ENCODE data around the gene FKBP11.

DNA sequence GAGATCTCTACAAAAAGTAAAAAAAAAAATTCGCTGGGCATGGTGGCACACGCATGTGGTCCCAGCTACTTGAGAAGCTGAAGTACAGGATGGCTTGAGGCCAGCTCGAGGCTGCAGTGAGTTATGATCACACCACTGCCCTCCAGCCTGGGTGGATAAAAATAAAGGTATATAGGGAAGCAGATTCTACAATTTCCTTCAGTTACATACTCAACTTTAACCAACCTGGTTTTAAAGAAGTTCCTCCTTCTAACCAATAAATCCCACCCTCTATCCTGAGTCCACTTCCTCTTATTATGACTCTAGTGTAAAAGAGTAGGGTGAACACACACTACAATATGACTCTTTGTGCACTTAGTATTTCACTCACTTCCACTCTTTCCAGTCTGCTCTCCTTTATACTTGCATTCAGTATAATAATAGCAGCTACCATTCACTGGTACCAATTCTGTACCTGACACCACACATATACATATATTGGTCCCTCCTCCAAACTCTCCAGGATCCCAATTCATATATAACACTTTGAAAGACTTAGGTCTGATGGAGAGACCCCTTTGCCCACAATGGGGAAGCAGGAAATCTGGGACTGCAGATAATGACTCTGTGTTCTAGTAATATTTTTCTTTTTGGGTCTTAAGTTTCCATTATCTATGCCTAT is 29.7 kb upstream of the FKBP11 start:
- TF ChIP-seq EGR1 (IDR thresholded peaks at IDR 0.05; ENCODE audit: borderline replicate concordance, low read depth, low read length) (no peak), RAD21 (IDR thresholded peaks at IDR 0.05 in 1 of 2, conservative IDR thresholded peaks at IDR 0.05 in 1 of 2; ENCODE audit: low read depth in 2 of 2, low read length in 2 of 2) (no peak), POLR2A (IDR thresholded peaks at IDR 0.05; ENCODE audit: control extremely low read depth in 1 of 2, low read depth in 2 of 2, low read length in 2 of 2) (no peak), SP1 (IDR thresholded peaks at IDR 0.05; ENCODE audit: low read depth, low read length) (no peak), BRCA1 (IDR thresholded peaks at IDR 0.05; ENCODE audit: low read depth, low read length) (no peak), JUND (IDR thresholded peaks at IDR 0.05; ENCODE audit: low read length) (no peak), CREB1 (IDR thresholded peaks at IDR 0.05) (no peak)
- TF ChIP-seq, protein P1, sequence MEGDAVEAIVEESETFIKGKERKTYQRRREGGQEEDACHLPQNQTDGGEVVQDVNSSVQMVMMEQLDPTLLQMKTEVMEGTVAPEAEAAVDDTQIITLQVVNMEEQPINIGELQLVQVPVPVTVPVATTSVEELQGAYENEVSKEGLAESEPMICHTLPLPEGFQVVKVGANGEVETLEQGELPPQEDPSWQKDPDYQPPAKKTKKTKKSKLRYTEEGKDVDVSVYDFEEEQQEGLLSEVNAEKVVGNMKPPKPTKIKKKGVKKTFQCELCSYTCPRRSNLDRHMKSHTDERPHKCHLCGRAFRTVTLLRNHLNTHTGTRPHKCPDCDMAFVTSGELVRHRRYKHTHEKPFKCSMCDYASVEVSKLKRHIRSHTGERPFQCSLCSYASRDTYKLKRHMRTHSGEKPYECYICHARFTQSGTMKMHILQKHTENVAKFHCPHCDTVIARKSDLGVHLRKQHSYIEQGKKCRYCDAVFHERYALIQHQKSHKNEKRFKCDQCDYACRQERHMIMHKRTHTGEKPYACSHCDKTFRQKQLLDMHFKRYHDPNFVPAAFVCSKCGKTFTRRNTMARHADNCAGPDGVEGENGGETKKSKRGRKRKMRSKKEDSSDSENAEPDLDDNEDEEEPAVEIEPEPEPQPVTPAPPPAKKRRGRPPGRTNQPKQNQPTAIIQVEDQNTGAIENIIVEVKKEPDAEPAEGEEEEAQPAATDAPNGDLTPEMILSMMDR (IDR thresholded peaks at IDR 0.05; ENCODE audit: control extremely low read depth in 1 of 3, insufficient read depth in 1 of 3, low read depth in 1 of 3, low read length in 3 of 3) = no peak

All from H1 (cell line).